Measurements from ENCODE around the gene XRCC6. TPM values are rescaled to one million over a fixed set of nuclear protein-coding genes. Genes with fewer than 3 reads are reported as not detected.

Gene XRCC6
- 273 and 461 TPM in 2 replicates for total RNA-seq

DNA sequence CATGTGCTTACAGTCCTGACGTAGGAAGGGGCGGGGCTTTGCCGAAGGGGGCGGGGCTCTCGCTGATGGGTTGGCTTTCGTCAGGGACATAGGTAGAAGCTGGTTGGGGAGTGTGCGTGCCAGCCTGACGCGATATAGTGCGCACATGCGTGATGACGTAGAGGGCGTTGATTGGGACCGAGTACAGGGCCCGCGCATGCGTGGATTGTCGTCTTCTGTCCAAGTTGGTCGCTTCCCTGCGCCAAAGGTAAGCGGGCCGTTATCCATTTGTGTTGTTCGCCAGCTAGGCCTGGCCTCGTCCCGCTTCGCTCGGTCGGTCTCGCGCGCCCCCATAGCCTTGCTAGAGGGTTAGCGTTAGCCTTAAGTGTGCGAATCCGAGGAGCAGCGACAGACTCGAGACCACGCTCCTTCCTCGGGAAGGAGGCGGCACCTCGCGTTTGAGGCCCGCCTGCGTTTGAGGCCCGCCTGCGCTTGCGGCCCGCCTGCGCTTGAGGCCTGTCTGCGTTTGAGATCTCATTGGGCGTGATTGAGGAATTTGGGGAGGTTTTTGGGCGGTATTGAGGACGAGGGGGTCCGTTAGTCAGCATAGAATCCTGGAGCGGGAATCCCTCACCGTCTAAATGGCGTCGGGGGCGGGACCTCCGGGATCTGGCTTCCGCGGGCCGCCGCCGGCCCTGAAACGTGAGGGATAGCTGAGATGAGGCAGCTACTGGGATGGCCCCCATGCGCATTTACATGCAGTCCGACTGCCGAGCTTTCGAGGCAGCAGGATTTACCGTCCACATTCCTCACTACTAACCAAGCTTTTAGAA, at the start of gene XRCC6:
TSS of gene XRCC6 (plus strand) at position 197 of the 812 bp plus-strand sequence. CDS start 710 bp downstream, outside the sequence.

DNA sequence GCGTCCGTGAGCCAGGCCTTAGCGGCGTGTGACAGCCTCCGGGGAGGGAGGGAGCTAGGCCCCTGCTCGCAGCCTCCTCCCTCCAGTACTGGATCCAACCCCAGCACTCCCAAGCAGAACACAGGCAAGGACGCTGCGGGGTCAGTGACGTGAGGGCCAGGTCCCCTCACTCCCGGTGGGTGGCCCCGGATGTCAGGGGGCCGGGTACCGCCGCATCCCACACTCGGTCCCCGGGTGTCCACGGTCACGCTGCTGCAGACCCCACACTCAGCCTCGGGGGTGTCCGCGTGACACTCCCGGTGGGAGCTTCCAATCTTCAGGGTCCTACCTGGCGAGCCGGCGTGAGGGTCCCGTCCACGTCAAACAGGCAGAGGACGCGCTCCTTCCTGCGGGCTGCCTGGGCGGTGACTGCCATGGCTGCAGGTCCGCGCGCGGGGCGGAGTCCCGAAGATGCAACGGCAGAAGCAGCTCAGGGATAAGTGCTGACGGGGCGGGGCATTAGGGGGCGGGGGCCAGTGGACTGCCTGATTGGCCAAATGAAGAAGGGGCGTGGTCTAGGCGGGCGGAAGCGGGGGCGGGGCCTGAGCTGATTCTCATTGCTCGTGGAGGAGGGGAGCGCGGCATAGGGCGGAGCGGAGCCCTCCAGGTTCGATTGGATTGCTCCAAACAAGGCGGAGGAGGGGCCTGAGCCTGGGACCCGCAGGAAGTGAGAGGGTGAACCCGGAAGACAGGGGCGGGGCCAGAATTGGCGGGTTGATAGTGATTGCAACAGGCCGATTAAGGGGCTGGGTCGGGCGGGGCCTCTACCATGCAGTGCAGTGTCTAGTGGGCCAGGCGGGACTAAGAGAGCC, 31.5 kb upstream of the XRCC6 start, which contains the start of gene PMM1:
TSS of gene PMM1 (minus strand) at position 450 of the 851 bp plus-strand sequence. CDS start at position 415, 35 bp downstream.

GRCh38 chr22:41620589-41621098, 451 bp upstream of the XRCC6 start, which contains the start of gene DESI1:
Gene DESI1, minus strand, starts transcription at chr22:41621043. Its CDS starts 204 bp downstream, at chr22:41620839.

GRCh38 chr22:41688365-41689211, 67.5 kb downstream of the XRCC6 start, which contains the start of gene SNU13:
Gene SNU13, minus strand, starts transcription at chr22:41688867. Its CDS starts 71 bp downstream, at chr22:41688796.

GRCh38 chr22:41699264-41700107, 78.4 kb downstream of the XRCC6 start, which contains the start of gene MEI1:
Gene MEI1, plus strand, starts transcription at chr22:41699503. Its CDS starts 36 bp downstream, at chr22:41699539.

Other genes starting within 250 kb of the XRCC6 start
- 6.1 and 6.4 TPM in 2 replicates for gene TEF, start 239.4 kb upstream of the XRCC6 start, total RNA-seq
- 18.0 TPM in 2 replicates for gene TOB2, start 174.5 kb upstream of the XRCC6 start, total RNA-seq
- 48.5 and 86.8 TPM in 2 replicates for gene PHF5A, start 152.6 kb upstream of the XRCC6 start, total RNA-seq
- 86.4 and 93.8 TPM in 2 replicates for gene ACO2, start 152.2 kb upstream of the XRCC6 start, total RNA-seq
- 10.8 and 21.3 TPM in 2 replicates for gene POLR3H, start 76.8 kb upstream of the XRCC6 start, total RNA-seq
- not detected in 2 replicates for gene CSDC2, start 60.3 kb upstream of the XRCC6 start, total RNA-seq
- gene PMM1, start 31.5 kb upstream of the XRCC6 start, total RNA-seq, result 66.9 and 73.7 TPM in 2 replicates
- 72.8 and 126 TPM in 2 replicates for gene DESI1, start 252 bp upstream of the XRCC6 start, total RNA-seq
- 166 and 191 TPM in 2 replicates for gene SNU13, start 67.6 kb downstream of the XRCC6 start, total RNA-seq
- 0.31 TPM in 1 of 2 replicates, not detected in the other for gene MEI1, start 78.2 kb downstream of the XRCC6 start, total RNA-seq
- 4.9 and 9.4 TPM in 2 replicates for gene CCDC134, start 179.4 kb downstream of the XRCC6 start, total RNA-seq
- 64.7 and 91.4 TPM in 2 replicates for gene SREBF2, start 211.8 kb downstream of the XRCC6 start, total RNA-seq

Measured in hair follicular keratinocyte (primary cell).